DOHH2 (cell line): ENCODE data around the gene PRR16.

Experiments
- EZH2phosphoT487 ChIP-seq: fragments of 200-600 bp; sonication (generic); IDR thresholded peaks from 2 replicates; pipeline ENCODE4 v1.6.1; 2017; ENCODE audit warnings: borderline replicate concordance, mild to moderate bottlenecking, antibody characterized with exemption, low read length, moderate library complexity, mixed read lengths
- TF ChIP-seq, protein P1 (sequence below): fragments of 200-600 bp; sonication (generic); IDR thresholded peaks from one replicate; pipeline ENCODE4 v1.5.1; 2014; ENCODE audit warnings: antibody characterized with exemption, mild to moderate bottlenecking, low read depth, low read length; ENCODE audit not compliant: poor library complexity, severe bottlenecking

DNA sequence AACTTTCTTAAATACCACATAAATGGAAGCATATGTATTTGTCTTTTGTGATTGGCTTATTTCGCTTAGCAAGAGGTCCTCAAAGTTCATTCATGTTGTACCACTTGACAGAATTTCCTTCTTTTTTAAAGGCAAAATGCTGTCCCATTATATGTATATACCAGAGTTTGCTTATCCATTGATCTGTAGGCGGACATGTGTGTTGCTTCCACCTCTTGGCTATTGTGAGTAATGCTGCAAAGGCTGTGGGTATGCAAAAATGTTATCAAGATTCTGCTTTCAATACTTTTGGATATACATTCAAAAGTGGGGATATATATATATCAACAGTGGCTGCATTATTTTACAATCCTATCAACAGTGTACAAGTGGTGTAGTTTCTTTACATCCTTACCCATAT is 271.0 kb downstream of the PRR16 start:
- TF ChIP-seq, protein P1, sequence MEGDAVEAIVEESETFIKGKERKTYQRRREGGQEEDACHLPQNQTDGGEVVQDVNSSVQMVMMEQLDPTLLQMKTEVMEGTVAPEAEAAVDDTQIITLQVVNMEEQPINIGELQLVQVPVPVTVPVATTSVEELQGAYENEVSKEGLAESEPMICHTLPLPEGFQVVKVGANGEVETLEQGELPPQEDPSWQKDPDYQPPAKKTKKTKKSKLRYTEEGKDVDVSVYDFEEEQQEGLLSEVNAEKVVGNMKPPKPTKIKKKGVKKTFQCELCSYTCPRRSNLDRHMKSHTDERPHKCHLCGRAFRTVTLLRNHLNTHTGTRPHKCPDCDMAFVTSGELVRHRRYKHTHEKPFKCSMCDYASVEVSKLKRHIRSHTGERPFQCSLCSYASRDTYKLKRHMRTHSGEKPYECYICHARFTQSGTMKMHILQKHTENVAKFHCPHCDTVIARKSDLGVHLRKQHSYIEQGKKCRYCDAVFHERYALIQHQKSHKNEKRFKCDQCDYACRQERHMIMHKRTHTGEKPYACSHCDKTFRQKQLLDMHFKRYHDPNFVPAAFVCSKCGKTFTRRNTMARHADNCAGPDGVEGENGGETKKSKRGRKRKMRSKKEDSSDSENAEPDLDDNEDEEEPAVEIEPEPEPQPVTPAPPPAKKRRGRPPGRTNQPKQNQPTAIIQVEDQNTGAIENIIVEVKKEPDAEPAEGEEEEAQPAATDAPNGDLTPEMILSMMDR = no peak
- TF ChIP-seq EZH2phosphoT487 = no peak
